ENCODE data around the gene CKMT2.

The CKMT2 gene

DNA sequence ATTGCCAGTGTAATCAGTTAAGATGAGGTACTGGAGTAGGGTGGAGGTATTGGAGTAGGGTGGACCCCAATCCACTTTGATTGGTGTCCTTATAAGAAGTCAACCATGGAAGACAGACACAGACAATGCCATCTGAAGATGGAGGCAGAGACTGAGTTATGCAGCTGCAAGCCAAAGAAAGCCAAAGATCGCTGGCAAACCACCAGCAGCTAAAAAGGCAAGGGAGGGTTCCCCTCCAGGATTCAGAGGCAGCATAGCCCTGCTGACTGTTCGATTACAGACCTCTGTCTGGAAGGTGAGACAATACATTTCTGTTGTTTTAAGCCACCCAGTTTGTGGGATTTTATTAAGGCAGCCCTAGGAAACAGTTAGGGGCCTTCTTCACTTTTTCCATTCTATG, 30.5 kb upstream of the CKMT2 start:
- Histone ChIP-seq H2AFZ (ENCODE audit: low read depth, low read length) (no peak overlapping the region), H3K9me3 (ENCODE audit: insufficient read depth, low read length, severe bottlenecking) (no peaks in the 10 kb centered on the region), H4K20me1 (ENCODE audit: insufficient read depth, low read length) (no peaks in the 10 kb centered on the region), H3K4me1 (ENCODE audit: insufficient read depth, low read length) (no peaks in the 10 kb centered on the region), H3K4me2 (ENCODE audit: insufficient read depth, low read length) (no peak overlapping the region), H3K9ac (ENCODE audit: low read depth, low read length) (no peak overlapping the region), H3K27me3 (ENCODE audit: insufficient read depth, low read length, poor library complexity) (no peaks in the 10 kb centered on the region), H3K79me2 (ENCODE audit: insufficient read depth, low read length) (no peaks in the 10 kb centered on the region), H3K36me3 (ENCODE audit: insufficient read depth, low read length) (no peaks in the 10 kb centered on the region), H3K27ac (ENCODE audit: low read length) (no peak overlapping the region), H3K4me3 (ENCODE audit: low read depth in 1 of 2, low read length in 2 of 2) (no peak overlapping the region)
- ATAC-seq (ENCODE audit: insufficient read depth, low read depth) (no peak), DNase-seq (no peak)
- no peak for TF ChIP-seq EZH2 (IDR thresholded peaks at IDR 0.05; ENCODE audit: borderline replicate concordance, low read depth, low read length, severe bottlenecking)
- TF ChIP-seq, protein P1, sequence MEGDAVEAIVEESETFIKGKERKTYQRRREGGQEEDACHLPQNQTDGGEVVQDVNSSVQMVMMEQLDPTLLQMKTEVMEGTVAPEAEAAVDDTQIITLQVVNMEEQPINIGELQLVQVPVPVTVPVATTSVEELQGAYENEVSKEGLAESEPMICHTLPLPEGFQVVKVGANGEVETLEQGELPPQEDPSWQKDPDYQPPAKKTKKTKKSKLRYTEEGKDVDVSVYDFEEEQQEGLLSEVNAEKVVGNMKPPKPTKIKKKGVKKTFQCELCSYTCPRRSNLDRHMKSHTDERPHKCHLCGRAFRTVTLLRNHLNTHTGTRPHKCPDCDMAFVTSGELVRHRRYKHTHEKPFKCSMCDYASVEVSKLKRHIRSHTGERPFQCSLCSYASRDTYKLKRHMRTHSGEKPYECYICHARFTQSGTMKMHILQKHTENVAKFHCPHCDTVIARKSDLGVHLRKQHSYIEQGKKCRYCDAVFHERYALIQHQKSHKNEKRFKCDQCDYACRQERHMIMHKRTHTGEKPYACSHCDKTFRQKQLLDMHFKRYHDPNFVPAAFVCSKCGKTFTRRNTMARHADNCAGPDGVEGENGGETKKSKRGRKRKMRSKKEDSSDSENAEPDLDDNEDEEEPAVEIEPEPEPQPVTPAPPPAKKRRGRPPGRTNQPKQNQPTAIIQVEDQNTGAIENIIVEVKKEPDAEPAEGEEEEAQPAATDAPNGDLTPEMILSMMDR (IDR thresholded peaks at IDR 0.05; ENCODE audit: borderline replicate concordance, extremely low read depth, low read length, poor library complexity, severe bottlenecking), result no peak

DNA sequence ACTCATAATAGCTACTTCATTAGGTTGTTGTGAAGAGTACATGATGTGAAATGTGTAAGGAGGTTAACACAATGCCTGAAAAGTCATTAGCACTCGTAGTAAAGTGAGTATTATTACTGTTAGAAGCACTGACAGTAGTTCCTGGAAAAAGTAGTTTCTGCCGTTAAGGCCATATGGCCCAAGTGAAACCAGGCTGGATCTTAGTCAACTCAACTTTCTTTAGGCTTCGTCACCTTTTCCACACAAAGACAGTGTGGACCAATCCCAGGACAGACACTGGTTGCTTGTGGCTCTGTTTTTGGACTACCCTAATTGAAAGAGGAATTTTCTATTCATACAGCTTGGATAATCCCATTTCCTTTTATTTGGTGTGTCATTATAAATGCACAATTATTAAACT, 29.4 kb upstream of the CKMT2 start:
- Histone ChIP-seq H4K20me1 (ENCODE audit: insufficient read depth, low read length) (no peaks in the 10 kb centered on the region), H2AFZ (ENCODE audit: low read depth, low read length) (no peak overlapping the region), H3K9ac (ENCODE audit: low read depth, low read length) (no peak overlapping the region), H3K4me3 (ENCODE audit: low read depth in 1 of 2, low read length in 2 of 2) (no peak overlapping the region), H3K27me3 (ENCODE audit: insufficient read depth, low read length, poor library complexity) (no peaks in the 10 kb centered on the region), H3K9me3 (ENCODE audit: insufficient read depth, low read length, severe bottlenecking) (no peaks in the 10 kb centered on the region), H3K27ac (ENCODE audit: low read length) (no peak overlapping the region), H3K36me3 (ENCODE audit: insufficient read depth, low read length) (no peaks in the 10 kb centered on the region), H3K4me2 (ENCODE audit: insufficient read depth, low read length) (no peak overlapping the region), H3K4me1 (ENCODE audit: insufficient read depth, low read length) (no peaks in the 10 kb centered on the region), H3K79me2 (ENCODE audit: insufficient read depth, low read length) (no peaks in the 10 kb centered on the region)
- DNase-seq (no peak), ATAC-seq (ENCODE audit: insufficient read depth, low read depth) (no peak)
- TF ChIP-seq EZH2 (IDR thresholded peaks at IDR 0.05; ENCODE audit: borderline replicate concordance, low read depth, low read length, severe bottlenecking), result no peak
- TF ChIP-seq, protein P1 (IDR thresholded peaks at IDR 0.05; ENCODE audit: borderline replicate concordance, extremely low read depth, low read length, poor library complexity, severe bottlenecking), result no peak

DNA sequence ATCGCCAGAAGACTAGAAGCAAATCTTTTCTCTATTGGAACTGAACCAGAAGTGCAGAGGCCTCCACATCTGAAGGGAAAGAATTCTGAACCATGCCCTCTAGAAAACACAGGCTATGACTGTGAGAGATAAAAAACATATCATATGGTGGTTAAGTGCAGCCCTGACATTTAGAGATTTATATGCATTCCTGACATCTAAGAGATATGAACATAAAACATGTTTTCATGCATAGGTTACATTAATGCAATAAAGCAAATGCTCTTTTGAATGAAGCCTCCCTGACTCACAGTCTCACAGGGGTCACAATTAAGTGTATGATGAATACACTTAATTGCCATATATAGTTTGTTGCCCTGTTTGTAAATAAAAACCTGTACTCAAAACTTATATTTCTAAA, 28.9 kb upstream of the CKMT2 start:
- H3K9ac ChIP-seq (ENCODE audit: low read depth, low read length), result no peak overlapping the region
- H2AFZ ChIP-seq (ENCODE audit: low read depth, low read length), result no peak overlapping the region
- H3K4me3 ChIP-seq (ENCODE audit: low read depth in 1 of 2, low read length in 2 of 2), result no peak overlapping the region
- no peaks in the 10 kb centered on the region for H3K9me3 ChIP-seq (ENCODE audit: insufficient read depth, low read length, severe bottlenecking)
- no peak for DNase-seq
- no peak for ATAC-seq (ENCODE audit: insufficient read depth, low read depth)
- no peak overlapping the region for H3K4me2 ChIP-seq (ENCODE audit: insufficient read depth, low read length)
- no peaks in the 10 kb centered on the region for H3K79me2 ChIP-seq (ENCODE audit: insufficient read depth, low read length)
- H4K20me1 ChIP-seq (ENCODE audit: insufficient read depth, low read length), result no peaks in the 10 kb centered on the region
- no peaks in the 10 kb centered on the region for H3K27me3 ChIP-seq (ENCODE audit: insufficient read depth, low read length, poor library complexity)
- H3K27ac ChIP-seq (ENCODE audit: low read length), result no peak overlapping the region
- no peaks in the 10 kb centered on the region for H3K36me3 ChIP-seq (ENCODE audit: insufficient read depth, low read length)
- TF ChIP-seq, protein P1 (IDR thresholded peaks at IDR 0.05; ENCODE audit: borderline replicate concordance, extremely low read depth, low read length, poor library complexity, severe bottlenecking), result no peak
- TF ChIP-seq EZH2 (IDR thresholded peaks at IDR 0.05; ENCODE audit: borderline replicate concordance, low read depth, low read length, severe bottlenecking), result no peak
- H3K4me1 ChIP-seq (ENCODE audit: insufficient read depth, low read length), result no peaks in the 10 kb centered on the region

DNA sequence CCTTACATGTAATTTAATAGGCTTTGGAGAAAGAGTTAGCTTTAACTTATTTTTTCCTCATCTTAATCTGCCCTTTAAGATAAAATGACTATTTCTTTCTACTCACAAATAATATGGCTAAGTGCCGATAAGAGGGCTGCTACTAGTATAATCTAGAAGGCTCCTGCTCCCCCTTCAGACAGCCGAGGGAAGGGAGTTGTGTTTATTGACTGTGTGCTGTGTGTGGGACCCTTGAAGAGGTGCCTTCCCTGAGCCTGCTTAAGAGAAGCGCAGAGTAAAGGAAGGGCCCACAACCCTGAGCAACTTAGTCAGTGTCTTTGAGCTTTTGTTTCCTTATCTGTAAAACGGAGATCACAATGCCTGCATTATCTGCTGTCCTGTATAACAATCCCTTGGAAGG, 28.1 kb upstream of the CKMT2 start:
- Histone ChIP-seq H2AFZ (ENCODE audit: low read depth, low read length) (no peak overlapping the region), H3K27ac (ENCODE audit: low read length) (no peak overlapping the region), H4K20me1 (ENCODE audit: insufficient read depth, low read length) (no peaks in the 10 kb centered on the region), H3K79me2 (ENCODE audit: insufficient read depth, low read length) (no peaks in the 10 kb centered on the region), H3K9me3 (ENCODE audit: insufficient read depth, low read length, severe bottlenecking) (no peaks in the 10 kb centered on the region), H3K27me3 (ENCODE audit: insufficient read depth, low read length, poor library complexity) (no peaks in the 10 kb centered on the region), H3K36me3 (ENCODE audit: insufficient read depth, low read length) (no peaks in the 10 kb centered on the region), H3K4me3 (ENCODE audit: low read depth in 1 of 2, low read length in 2 of 2) (no peak overlapping the region), H3K4me1 (ENCODE audit: insufficient read depth, low read length) (no peaks in the 10 kb centered on the region), H3K4me2 (ENCODE audit: insufficient read depth, low read length) (no peak overlapping the region), H3K9ac (ENCODE audit: low read depth, low read length) (no peak overlapping the region)
- no peak for TF ChIP-seq EZH2 (IDR thresholded peaks at IDR 0.05; ENCODE audit: borderline replicate concordance, low read depth, low read length, severe bottlenecking)
- TF ChIP-seq, protein P1 (IDR thresholded peaks at IDR 0.05; ENCODE audit: borderline replicate concordance, extremely low read depth, low read length, poor library complexity, severe bottlenecking), result peak; percentile 18
- DNase-seq (no peak), ATAC-seq (ENCODE audit: insufficient read depth, low read depth) (no peak)
